Daoy (cell line): ENCODE results near the gene CFD. TPM values are rescaled to one million over a fixed set of nuclear protein-coding genes. Genes with fewer than 3 reads are reported as not detected.

ENCODE experiments used
- DNase-seq: peaks from one replicate; pipeline ENCODE4 v3.0.0-alpha.2; 2015; ENCODE audit warnings: low read depth
- total RNA-seq: library from RNA; depleted of rRNA; stranded (reverse); fragments of >200 nt; shearing (Covaris generic); gene quantifications from 2 replicates; pipeline ENCODE4 v1.2.3, GENCODE V29; 2014; rRNA removed

The CFD gene
- total RNA-seq, 1 experiment from 2014 or later = 5.7 TPM

GRCh38 chr19:906480-906879, 47.0 kb downstream of the CFD start:
- no peak for DNase-seq

DNA sequence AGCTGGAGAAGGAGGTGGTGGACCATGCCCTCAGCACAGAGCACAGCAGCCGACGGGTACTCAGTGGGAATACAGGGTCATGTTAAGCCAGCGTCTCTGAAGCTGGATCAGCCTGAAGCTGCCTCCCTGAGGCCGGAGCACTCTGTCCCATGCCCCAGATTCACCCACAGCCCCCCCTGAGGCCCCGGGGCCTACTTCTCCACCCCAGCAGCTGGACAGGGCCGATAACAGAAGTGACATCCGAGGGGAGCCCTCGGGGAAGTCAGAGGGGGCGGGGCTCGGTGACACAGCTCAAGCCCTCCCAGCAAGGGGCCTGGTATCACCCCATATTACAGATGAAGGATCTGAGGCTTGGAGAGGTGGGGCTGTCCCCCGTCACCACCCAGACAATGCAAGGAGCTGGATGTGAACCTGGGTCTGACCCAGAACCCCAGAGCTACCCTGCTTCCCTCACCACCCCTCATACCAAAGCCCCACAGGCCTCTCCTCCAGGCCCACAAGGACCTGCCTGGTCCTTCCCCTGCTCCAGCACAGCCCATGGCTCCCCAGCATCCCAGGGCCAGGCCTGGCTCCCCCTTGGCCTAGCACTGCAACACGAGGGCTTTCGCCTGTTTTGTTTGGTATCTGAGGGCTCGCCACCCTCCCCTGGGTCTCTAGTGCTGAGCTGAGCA, 47.9 kb downstream of the CFD start:
- DNase-seq = no peak

GRCh38 chr19:911197-912033, 52.0 kb downstream of the CFD start:
- no peak for DNase-seq

DNA sequence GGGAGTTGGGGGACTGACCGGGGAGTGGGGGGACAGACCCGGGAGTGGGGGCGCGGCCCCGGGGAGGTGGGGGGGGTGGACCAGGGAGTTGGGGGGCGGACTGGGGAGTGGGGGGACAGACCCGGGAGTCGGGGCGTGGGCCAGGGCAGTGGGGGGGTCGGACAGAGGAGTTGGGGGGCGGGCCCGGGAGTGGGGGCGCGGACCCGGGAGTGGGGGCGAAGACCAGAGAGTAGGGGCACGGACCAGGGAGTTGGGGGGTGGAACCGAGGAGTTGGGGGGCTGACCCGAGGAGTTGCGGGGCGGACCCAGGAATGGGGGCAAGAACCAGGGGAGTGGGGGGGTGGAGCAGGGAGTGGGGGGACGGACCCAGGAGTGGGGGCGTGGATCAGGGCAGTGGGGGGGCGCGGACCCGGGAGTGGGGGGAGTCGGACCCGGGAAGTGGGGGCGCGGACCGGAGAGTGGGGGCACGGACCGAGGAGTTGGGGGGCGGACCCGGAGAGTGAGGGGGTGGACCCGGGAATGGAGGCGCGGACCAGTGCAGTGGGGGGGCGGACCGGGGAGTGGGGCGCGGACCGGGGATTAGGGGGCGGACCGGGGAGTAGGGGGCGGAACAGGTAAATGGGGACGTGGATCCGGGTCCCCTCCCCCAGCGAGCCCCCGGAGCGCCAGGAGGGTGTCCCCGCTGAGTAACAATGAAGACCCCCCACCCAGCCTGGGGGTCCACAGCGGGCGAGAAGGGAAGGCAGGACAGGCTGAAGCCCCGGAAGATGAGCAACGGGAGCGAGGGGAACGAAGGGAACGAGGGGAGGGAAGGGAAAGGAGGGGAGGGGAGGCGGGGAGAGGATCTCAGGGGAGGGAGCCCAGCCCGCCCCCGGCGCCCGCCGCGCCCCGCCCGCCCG, 53.0 kb downstream of the CFD start:
- DNase-seq = no peak

Other genes with a start within 250 kb of the CFD start
- gene POLRMT, start 226.1 kb upstream of the CFD start, total RNA-seq = 92.3 and 96.8 TPM in 2 replicates
- gene FGF22, start 219.8 kb upstream of the CFD start, total RNA-seq = not detected in 2 replicates
- 58.2 and 62.7 TPM in 2 replicates for gene RNF126, start 196.4 kb upstream of the CFD start, total RNA-seq
- gene FSTL3, start 183.3 kb upstream of the CFD start, total RNA-seq = 104 and 119 TPM in 2 replicates
- gene PRSS57, start 164.2 kb upstream of the CFD start, total RNA-seq = not detected in 2 replicates
- gene PALM, start 150.7 kb upstream of the CFD start, total RNA-seq = 1.1 and 7.7 TPM in 2 replicates
- gene MISP, start 108.6 kb upstream of the CFD start, total RNA-seq = 1.5 and 2.0 TPM in 2 replicates
- gene PTBP1, start 62.2 kb upstream of the CFD start, total RNA-seq = 205 and 246 TPM in 2 replicates
- gene PLPPR3, start 37.7 kb upstream of the CFD start, total RNA-seq = 0.11 and 1.2 TPM in 2 replicates
- not detected in 2 replicates for gene AZU1, start 31.8 kb upstream of the CFD start, total RNA-seq
- gene PRTN3, start 18.7 kb upstream of the CFD start, total RNA-seq = not detected in 2 replicates
- gene ELANE, start 7.4 kb upstream of the CFD start, total RNA-seq = not detected in 2 replicates
- 20.4 and 25.9 TPM in 2 replicates for gene MED16, start 33.5 kb downstream of the CFD start, total RNA-seq
- gene RNU6-9, start 33.8 kb downstream of the CFD start, total RNA-seq = not detected in 2 replicates
- 35.8 and 40.8 TPM in 2 replicates for gene R3HDM4, start 53.6 kb downstream of the CFD start, total RNA-seq
- gene KISS1R, start 57.7 kb downstream of the CFD start, total RNA-seq = not detected in 2 replicates
- 5.9 and 12.0 TPM in 2 replicates for gene ARID3A, start 66.4 kb downstream of the CFD start, total RNA-seq
- gene WDR18, start 124.7 kb downstream of the CFD start, total RNA-seq = 73.1 and 92.5 TPM in 2 replicates
- gene GRIN3B, start 140.8 kb downstream of the CFD start, total RNA-seq = not detected in 2 replicates
- 79.1 and 81.7 TPM in 2 replicates for gene TMEM259, start 161.5 kb downstream of the CFD start, total RNA-seq
- gene RNU6-2, start 161.9 kb downstream of the CFD start, total RNA-seq = not detected in 2 replicates
- 162 and 166 TPM in 2 replicates for gene CNN2, start 166.9 kb downstream of the CFD start, total RNA-seq
- 0.89 and 0.97 TPM in 2 replicates for gene ABCA7, start 180.4 kb downstream of the CFD start, total RNA-seq
- gene ARHGAP45, start 207.5 kb downstream of the CFD start, total RNA-seq = 4.3 and 11.6 TPM in 2 replicates
- gene POLR2E, start 235.7 kb downstream of the CFD start, total RNA-seq = 124 and 148 TPM in 2 replicates
- gene GPX4, start 244.3 kb downstream of the CFD start, total RNA-seq = 357 and 373 TPM in 2 replicates